Activated B cell treated with CpG ODN at 0.5 μM for 24 hours (primary cell): ENCODE data around the gene MICAL3. TPM values are rescaled to one million over a fixed set of nuclear protein-coding genes. Genes with fewer than 3 reads are reported as not detected.

Experiments
- ATAC-seq: fragments of 200-7000 bp; cut with Tn5 transposase; one replicate; pipeline ENCODE4 v1.10.0; 2021; ENCODE audit warnings: low read depth, mild to moderate bottlenecking, moderate library complexity
- CTCF ChIA-PET: fragments of 350-600 bp; sonication (Branson Sonifier 250); formaldehyde crosslinking; loops from one replicate; lab custom pipeline; 2021; ENCODE audit warnings: antibody characterized with exemption; lab: Charles Lee
- POLR2A ChIA-PET: fragments of 350-600 bp; sonication (Branson Sonifier 250); formaldehyde crosslinking; loops from one replicate; lab custom pipeline; 2021; ENCODE audit warnings: antibody characterized with exemption; lab: Charles Lee
- DNase-seq: peaks from one replicate; pipeline ENCODE4 v3.0.0; 2022
- H3K27ac Mint-ChIP-seq: one replicate; pipeline ENCODE4 v1.8.0; 2020; ENCODE audit warnings: mixed read lengths
- H3K27me3 Mint-ChIP-seq: one replicate; pipeline ENCODE4 v1.8.0; 2021; ENCODE audit warnings: mixed read lengths
- H3K36me3 Mint-ChIP-seq: one replicate; pipeline ENCODE4 v1.8.0; 2021; ENCODE audit warnings: low read depth, mixed read lengths
- H3K4me1 Mint-ChIP-seq: one replicate; pipeline ENCODE4 v1.8.0; 2021; ENCODE audit warnings: mixed read lengths
- H3K4me3 Mint-ChIP-seq: one replicate; pipeline ENCODE4 v1.8.0; 2020; ENCODE audit warnings: mild to moderate bottlenecking, mixed read lengths
- H3K9me3 Mint-ChIP-seq: one replicate; pipeline ENCODE4 v1.8.0; 2020; ENCODE audit warnings: mixed read lengths
- intact Hi-C: fragments of 100-400 bp; cut with micrococcal nuclease; formaldehyde crosslinking; loops from one replicate; pipeline ENCODE4 v1.15.1; 2024
- total RNA-seq: library from RNA; stranded (reverse); gene quantifications from 2 replicates; pipeline ENCODE4 v1.2.3, GENCODE V29; 2022
- TF ChIP-seq, protein P1 (sequence below): fragments of 200-600 bp; IDR thresholded peaks from one replicate; pipeline ENCODE4 v1.8.0; 2022; ENCODE audit warnings: antibody characterized with exemption, mild to moderate bottlenecking

The MICAL3 gene
- total RNA-seq, 1 donor from 2014 or later: 257 TPM

DNA sequence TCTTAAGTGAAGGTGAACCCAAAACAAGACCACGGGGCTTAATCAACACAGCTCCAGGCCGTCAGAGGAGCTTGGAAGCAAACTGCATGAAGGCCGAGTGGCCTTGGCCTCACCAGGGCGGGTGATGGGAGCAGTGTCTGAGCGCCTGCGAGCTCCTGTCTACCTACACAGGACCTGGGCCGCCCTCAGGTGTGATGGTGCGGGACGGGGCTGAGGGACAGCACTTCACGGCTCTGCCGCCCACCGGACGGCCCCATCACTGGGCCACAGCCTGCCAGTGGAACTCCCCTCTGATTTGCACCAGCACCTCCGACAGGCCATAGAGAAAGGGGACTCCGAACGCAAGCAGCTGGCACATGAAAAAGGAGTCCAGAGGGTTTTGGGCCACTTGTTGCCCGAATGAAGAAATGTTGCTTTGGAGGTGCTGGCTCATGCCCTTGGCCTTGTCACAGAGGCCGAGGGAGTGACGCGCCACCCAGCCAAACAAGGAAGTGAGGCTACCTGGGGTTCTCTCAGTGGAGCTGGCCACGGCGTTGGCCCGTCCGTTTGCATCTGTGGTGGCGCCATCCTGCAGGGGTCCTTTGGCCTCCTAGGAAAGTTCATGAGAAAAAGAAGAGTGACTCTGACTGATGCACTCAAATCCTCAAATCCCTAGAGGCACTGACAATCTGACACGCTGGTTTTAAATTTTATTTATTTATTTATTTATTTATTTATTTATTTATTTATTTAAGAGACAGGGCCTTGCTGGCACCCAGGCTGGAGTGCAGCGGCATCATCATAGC is 159.8 kb downstream of the MICAL3 start:
- intact Hi-C loops: no loop called here
- POLR2A ChIA-PET: interaction anchor here (0.6 kb wide), 2 partner anchors 9 to 161 kb away, joined by 3 to 4 read pairs; no protein-coding TSS in a partner anchor
- CTCF ChIA-PET: interaction anchor here (2.4 kb wide), 1 partner anchor 211 kb away, joined by 8 read pairs; no protein-coding TSS in a partner anchor
- Mint-ChIP-seq H3K4me3 (no peak overlapping the region), H3K9me3 (no peaks in the 10 kb centered on the region), H3K36me3 (peaks cover 95% of the 10 kb centered on the region), H3K27ac (no peak overlapping the region), H3K4me1 (no peaks in the 10 kb centered on the region), H3K27me3 (no peaks in the 10 kb centered on the region)
- DNase-seq (no peak), ATAC-seq (no peak)
- TF ChIP-seq, protein P1, sequence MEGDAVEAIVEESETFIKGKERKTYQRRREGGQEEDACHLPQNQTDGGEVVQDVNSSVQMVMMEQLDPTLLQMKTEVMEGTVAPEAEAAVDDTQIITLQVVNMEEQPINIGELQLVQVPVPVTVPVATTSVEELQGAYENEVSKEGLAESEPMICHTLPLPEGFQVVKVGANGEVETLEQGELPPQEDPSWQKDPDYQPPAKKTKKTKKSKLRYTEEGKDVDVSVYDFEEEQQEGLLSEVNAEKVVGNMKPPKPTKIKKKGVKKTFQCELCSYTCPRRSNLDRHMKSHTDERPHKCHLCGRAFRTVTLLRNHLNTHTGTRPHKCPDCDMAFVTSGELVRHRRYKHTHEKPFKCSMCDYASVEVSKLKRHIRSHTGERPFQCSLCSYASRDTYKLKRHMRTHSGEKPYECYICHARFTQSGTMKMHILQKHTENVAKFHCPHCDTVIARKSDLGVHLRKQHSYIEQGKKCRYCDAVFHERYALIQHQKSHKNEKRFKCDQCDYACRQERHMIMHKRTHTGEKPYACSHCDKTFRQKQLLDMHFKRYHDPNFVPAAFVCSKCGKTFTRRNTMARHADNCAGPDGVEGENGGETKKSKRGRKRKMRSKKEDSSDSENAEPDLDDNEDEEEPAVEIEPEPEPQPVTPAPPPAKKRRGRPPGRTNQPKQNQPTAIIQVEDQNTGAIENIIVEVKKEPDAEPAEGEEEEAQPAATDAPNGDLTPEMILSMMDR: no peak

DNA sequence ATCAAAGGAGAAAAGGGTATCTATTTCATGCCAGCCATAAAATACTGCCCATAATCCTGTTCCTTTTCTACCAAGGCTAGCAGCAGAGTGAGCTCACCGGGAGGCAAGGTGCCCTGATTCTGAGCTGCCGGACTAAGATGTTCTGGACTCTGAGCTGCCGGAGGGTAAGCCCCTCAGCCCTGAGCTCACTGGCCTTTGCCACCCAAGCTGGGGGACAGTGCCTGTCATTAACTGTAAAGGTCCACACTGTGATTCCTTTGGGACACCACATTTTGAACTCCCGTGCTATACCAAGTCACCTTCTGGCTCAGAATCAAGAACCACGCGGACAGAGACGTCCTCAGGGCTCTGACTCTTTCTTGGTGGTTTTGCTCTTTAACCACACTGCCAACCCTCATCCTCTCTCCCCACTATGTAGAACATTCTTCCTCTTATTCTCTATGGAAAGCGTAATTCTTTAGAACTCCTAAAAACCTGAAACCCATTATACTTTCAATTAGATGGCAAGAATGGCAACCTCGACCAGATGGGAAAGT is 161.6 kb downstream of the MICAL3 start:
- H3K27ac Mint-ChIP-seq: no peak overlapping the region
- H3K36me3 Mint-ChIP-seq: peaks cover 94% of the 10 kb centered on the region
- ChIA-PET CTCF (interaction anchor here (2.4 kb wide), 1 partner anchor 213 kb away, joined by 8 read pairs; no protein-coding TSS in a partner anchor), POLR2A (no interaction called here)
- H3K4me3 Mint-ChIP-seq: no peak overlapping the region
- ATAC-seq: no peak
- no peaks in the 10 kb centered on the region for H3K4me1 Mint-ChIP-seq
- TF ChIP-seq, protein P1: no peak
- no peak for DNase-seq
- H3K9me3 Mint-ChIP-seq: no peaks in the 10 kb centered on the region
- intact Hi-C loops: no loop called here
- no peaks in the 10 kb centered on the region for H3K27me3 Mint-ChIP-seq

- ChIA-PET POLR2A (interaction anchor here (0.7 kb wide), 1 partner anchor 9 kb away, joined by 3 read pairs; no protein-coding TSS in a partner anchor), CTCF (interaction anchor here (2.4 kb wide), 1 partner anchor 214 kb away, joined by 8 read pairs; no protein-coding TSS in a partner anchor)
- no peak for DNase-seq
- peak; percentile 67 for ATAC-seq
- intact Hi-C loops: no loop called here
- Mint-ChIP-seq H3K4me3 (no peak overlapping the region), H3K36me3 (peaks cover 95% of the 10 kb centered on the region), H3K27ac (peak overlapping the region; percentile 12), H3K4me1 (no peaks in the 10 kb centered on the region), H3K27me3 (no peaks in the 10 kb centered on the region), H3K9me3 (no peaks in the 10 kb centered on the region)
- TF ChIP-seq, protein P1: no peak
These were observed 162.5 kb downstream of the MICAL3 start for GRCh38 chr22:17861909-17862308.

GRCh38 chr22:17860220-17860965 is 164.0 kb downstream of the MICAL3 start:
- Mint-ChIP-seq H3K36me3 (peaks cover 92% of the 10 kb centered on the region), H3K27me3 (no peaks in the 10 kb centered on the region), H3K4me1 (no peaks in the 10 kb centered on the region), H3K4me3 (no peak overlapping the region), H3K9me3 (no peaks in the 10 kb centered on the region), H3K27ac (no peak overlapping the region)
- ChIA-PET CTCF (no interaction called here), POLR2A (no interaction called here)
- intact Hi-C loops: no loop called here
- TF ChIP-seq, protein P1: no peak
- DNase-seq (no peak), ATAC-seq (no peak)
